Smooth muscle cell (in vitro differentiated cells): Measurements from ENCODE around the gene C2orf92. TPM values are rescaled to one million over a fixed set of nuclear protein-coding genes. Genes with fewer than 3 reads are reported as not detected.
A peak's percentile ranks its signal among the peaks of the same experiment; 100 is the strongest.
"Not testable (repeated sequence)": the region's sequence is repeated elsewhere in the genome, so short reads cannot be mapped to it uniquely, and the experiment has no call there.

Source experiments
- DNase-seq: peaks from one replicate; lab custom pipeline; 2025; ENCODE audit not compliant: unreplicated experiment; lab: John Stamatoyannopoulos, UW
- H2AFZ ChIP-seq: fragments of 200-600 bp; sonication (generic); 2 replicates; pipeline ENCODE4 v1.6.0; 2016; ENCODE audit warnings: antibody characterized with exemption, low read depth, mild to moderate bottlenecking
- H3F3A ChIP-seq: fragments of 200-600 bp; sonication (generic); 2 replicates; pipeline ENCODE4 v1.6.0; 2017; ENCODE audit warnings: antibody characterized with exemption, low read depth
- H3K27ac ChIP-seq: fragments of 200-600 bp; sonication (generic); 2 replicates; pipeline ENCODE4 v1.5.1; 2016; ENCODE audit warnings: low read depth, mild to moderate bottlenecking
- H3K27me3 ChIP-seq: fragments of 200-600 bp; sonication (generic); 2 replicates; pipeline ENCODE4 v1.6.1; 2016; ENCODE audit warnings: low read depth, mild to moderate bottlenecking
- H3K36me3 ChIP-seq: fragments of 200-600 bp; sonication (generic); 2 replicates; pipeline ENCODE4 v1.5.1; 2016; ENCODE audit warnings: low read depth
- H3K4me1 ChIP-seq: fragments of 200-600 bp; sonication (generic); 2 replicates; pipeline ENCODE4 v1.5.1; 2016; ENCODE audit warnings: low read depth
- H3K4me2 ChIP-seq: fragments of 200-600 bp; sonication (generic); 2 replicates; pipeline ENCODE4 v1.6.0; 2016; ENCODE audit warnings: mild to moderate bottlenecking
- H3K4me3 ChIP-seq: fragments of 200-600 bp; sonication (generic); 2 replicates; pipeline ENCODE4 v1.5.1; 2016; ENCODE audit warnings: mild to moderate bottlenecking
- H3K79me2 ChIP-seq: fragments of 200-600 bp; sonication (generic); 2 replicates; pipeline ENCODE4 v1.6.0; 2016; ENCODE audit warnings: low read depth, mild to moderate bottlenecking
- H3K9ac ChIP-seq: fragments of 200-600 bp; sonication (generic); 2 replicates; pipeline ENCODE4 v1.6.0; 2016; ENCODE audit warnings: low read depth
- H3K9me3 ChIP-seq: fragments of 200-600 bp; sonication (generic); replicated peaks from 2 replicates; pipeline ENCODE4 v1.5.1; 2016; ENCODE audit warnings: low read depth
- H4K20me1 ChIP-seq: fragments of 200-600 bp; sonication (generic); 2 replicates; pipeline ENCODE4 v1.6.0; 2016; ENCODE audit warnings: low read depth
- WGBS: methylation state at CpG from one replicate; pipeline ENCODE4 v1.1.7; 2016; ENCODE audit warnings: low lambda C conversion rate; 5-methylcytosine and 5-hydroxymethylcytosine counted together
- polyA plus RNA-seq: library from polyadenylated mRNA; unstranded; fragments of >200 nt; fragmentation: Nextera tagmentation; extraction: Ambion mirVana; gene quantifications from 2 replicates; pipeline ENCODE4 v1.2.1, GENCODE V29; 2016
- total RNA-seq: library from RNA; depleted of rRNA; stranded (reverse); fragments of >200 nt; gene quantifications from 2 replicates; pipeline ENCODE4 v1.2.3, GENCODE V29; 2014
- TF ChIP-seq, protein P1 (sequence below): fragments of 200-600 bp; sonication (generic); IDR thresholded peaks from 2 replicates; pipeline ENCODE4 v1.5.1; 2017; ENCODE audit warnings: borderline replicate concordance, mild to moderate bottlenecking, antibody characterized with exemption; ENCODE audit not compliant: insufficient read depth, poor library complexity, severe bottlenecking

The C2orf92 gene
- total and polyA plus RNA-seq, 2 experiments from 2014 or later: 1.0 to 7.2 TPM

DNA sequence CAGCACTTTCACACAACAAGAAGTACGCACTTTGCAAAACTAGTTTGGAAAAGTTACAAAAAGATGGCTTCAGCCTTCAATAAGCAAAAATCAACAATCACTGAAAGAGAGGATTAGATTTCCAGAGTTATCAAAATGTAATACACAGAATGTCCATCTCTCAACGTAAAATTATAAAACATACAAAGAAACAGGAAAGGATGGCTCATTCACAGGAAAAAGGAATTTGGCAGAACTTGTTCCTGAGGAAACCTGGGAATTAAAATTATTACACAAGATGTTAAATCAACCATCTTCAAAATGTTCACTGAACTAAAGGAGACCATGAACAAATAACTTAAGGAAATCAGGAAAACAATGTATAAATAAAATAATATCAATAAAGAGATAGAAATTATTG, 8.0 kb downstream of the C2orf92 start:
- peak overlapping the region; percentile 69 for H3K27ac ChIP-seq
- no peaks in the 10 kb centered on the region for H3K36me3 ChIP-seq
- no peaks in the 10 kb centered on the region for H3F3A ChIP-seq
- no peaks in the 10 kb centered on the region for H3K27me3 ChIP-seq
- WGBS: 91% methylated on average over 2 of the region's 2 CpGs
- H3K9ac ChIP-seq: no peak overlapping the region
- H3K4me3 ChIP-seq: no peak overlapping the region
- no peaks in the 10 kb centered on the region for H3K4me1 ChIP-seq
- DNase-seq: no peak
- TF ChIP-seq, protein P1, sequence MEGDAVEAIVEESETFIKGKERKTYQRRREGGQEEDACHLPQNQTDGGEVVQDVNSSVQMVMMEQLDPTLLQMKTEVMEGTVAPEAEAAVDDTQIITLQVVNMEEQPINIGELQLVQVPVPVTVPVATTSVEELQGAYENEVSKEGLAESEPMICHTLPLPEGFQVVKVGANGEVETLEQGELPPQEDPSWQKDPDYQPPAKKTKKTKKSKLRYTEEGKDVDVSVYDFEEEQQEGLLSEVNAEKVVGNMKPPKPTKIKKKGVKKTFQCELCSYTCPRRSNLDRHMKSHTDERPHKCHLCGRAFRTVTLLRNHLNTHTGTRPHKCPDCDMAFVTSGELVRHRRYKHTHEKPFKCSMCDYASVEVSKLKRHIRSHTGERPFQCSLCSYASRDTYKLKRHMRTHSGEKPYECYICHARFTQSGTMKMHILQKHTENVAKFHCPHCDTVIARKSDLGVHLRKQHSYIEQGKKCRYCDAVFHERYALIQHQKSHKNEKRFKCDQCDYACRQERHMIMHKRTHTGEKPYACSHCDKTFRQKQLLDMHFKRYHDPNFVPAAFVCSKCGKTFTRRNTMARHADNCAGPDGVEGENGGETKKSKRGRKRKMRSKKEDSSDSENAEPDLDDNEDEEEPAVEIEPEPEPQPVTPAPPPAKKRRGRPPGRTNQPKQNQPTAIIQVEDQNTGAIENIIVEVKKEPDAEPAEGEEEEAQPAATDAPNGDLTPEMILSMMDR: no peak
- no peak overlapping the region for H2AFZ ChIP-seq
- no peak overlapping the region for H3K4me2 ChIP-seq
- H3K9me3 ChIP-seq: no peaks in the 10 kb centered on the region
- H3K79me2 ChIP-seq: no peaks in the 10 kb centered on the region
- no peaks in the 10 kb centered on the region for H4K20me1 ChIP-seq

DNA sequence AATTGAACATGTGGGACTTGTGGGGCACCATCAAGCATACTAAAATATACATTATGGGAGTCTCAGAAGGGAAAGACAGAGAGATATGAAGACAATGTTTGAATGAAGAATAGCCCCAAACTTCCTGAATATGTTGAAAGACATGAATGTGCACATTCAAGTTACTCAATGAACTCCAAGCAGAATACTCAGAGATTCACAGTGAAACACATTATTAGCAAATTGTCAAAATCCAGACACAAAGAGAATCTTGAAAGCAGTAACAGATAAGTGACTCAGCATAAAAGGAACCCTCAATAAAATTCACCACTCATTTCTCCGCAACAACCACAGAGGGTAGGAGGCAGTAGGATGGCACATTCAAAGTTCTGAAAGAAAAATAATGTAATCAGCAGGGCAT, 8.8 kb downstream of the C2orf92 start:
- H4K20me1 ChIP-seq: no peaks in the 10 kb centered on the region
- no peaks in the 10 kb centered on the region for H3K27me3 ChIP-seq
- no peak overlapping the region for H3K4me3 ChIP-seq
- no peaks in the 10 kb centered on the region for H3K9me3 ChIP-seq
- H2AFZ ChIP-seq: no peak overlapping the region
- 41% methylated on average over 1 of the region's 1 CpG for WGBS
- H3K9ac ChIP-seq: no peak overlapping the region
- H3K27ac ChIP-seq: peak overlapping the region; percentile 69
- H3K79me2 ChIP-seq: no peaks in the 10 kb centered on the region
- TF ChIP-seq, protein P1: no peak
- no peaks in the 10 kb centered on the region for H3K4me1 ChIP-seq
- DNase-seq: no peak
- H3K4me2 ChIP-seq: no peak overlapping the region
- H3F3A ChIP-seq: no peaks in the 10 kb centered on the region
- H3K36me3 ChIP-seq: no peaks in the 10 kb centered on the region

DNA sequence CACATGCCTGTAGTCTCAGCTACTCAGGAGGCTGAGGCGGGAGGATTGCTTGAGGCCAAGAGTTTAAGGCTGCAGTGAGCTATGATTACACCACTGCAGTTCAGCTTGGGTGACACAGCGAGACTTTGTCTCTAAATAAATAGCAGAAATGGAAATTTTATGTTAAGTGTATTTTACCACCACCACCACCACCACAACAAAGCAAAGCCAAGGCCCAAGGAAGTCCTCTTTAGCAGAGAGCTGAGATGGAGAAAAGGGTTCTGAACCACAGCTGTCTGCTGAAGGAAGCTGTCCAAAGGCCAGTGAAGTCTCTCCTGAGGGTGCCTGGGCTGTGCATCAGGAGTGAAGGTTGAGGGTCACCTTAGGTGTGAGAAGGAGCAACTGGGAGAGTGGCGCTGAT, 17.7 kb downstream of the C2orf92 start:
- not testable (repeated sequence) for H3K27ac ChIP-seq, H3K9me3 ChIP-seq, H2AFZ ChIP-seq, H3K4me1 ChIP-seq, H3K4me2 ChIP-seq, H3K36me3 ChIP-seq, H3F3A ChIP-seq, H3K27me3 ChIP-seq, H3K9ac ChIP-seq, H3K79me2 ChIP-seq, DNase-seq, H4K20me1 ChIP-seq, H3K4me3 ChIP-seq
- 96% methylated on average over 2 of the region's 3 CpGs for WGBS

DNA sequence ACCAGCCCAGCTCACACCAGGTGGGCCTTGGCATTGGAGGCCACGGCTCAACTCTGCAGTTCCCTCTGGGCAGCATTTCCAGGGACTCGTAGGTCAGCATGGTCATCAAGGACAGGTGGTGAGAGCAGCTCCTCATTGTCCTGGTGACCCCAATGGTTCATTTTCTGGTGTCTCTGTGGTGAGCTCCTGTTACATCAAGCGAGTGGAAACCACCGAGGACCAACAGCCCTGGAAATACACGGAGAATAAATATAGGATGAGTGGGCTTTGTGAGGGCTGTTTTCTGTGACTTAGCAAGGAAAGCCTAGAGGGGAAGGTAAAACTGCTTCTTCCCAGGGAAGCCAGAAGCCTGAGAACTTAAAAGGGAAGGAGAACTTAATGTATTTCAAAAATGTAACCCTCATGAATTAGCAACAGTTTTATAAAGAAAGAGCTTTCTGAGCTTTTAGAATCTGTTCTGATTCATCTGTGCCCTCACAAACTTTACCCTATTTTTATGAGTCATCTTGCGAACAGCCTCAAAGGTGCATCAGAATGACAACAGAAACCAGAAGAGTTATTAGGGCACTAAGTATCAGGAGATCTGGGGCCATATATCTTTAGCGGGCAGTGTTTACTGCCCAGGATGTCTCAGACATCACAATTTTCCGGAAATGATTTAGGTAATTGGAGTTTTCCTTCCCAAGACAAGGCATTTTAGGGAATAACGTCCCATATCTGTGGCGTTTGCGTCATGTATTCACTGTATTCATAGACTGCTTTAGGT, 18.7 kb downstream of the C2orf92 start:
- no peaks in the 10 kb centered on the region for H3K27me3 ChIP-seq
- no peak overlapping the region for H3K4me2 ChIP-seq
- TF ChIP-seq, protein P1: no peak
- H2AFZ ChIP-seq: no peak overlapping the region
- peak overlapping the region; percentile 77 for H3K27ac ChIP-seq
- no peaks in the 10 kb centered on the region for H3K4me1 ChIP-seq
- no peaks in the 10 kb centered on the region for H3K79me2 ChIP-seq
- DNase-seq: no peak
- no peaks in the 10 kb centered on the region for H3K9me3 ChIP-seq
- H3F3A ChIP-seq: no peaks in the 10 kb centered on the region
- H3K36me3 ChIP-seq: no peaks in the 10 kb centered on the region
- no peak overlapping the region for H3K4me3 ChIP-seq
- H4K20me1 ChIP-seq: no peaks in the 10 kb centered on the region
- 78% methylated on average over 11 of the region's 11 CpGs for WGBS
- peak overlapping the region; percentile 7 for H3K9ac ChIP-seq
